WTC11 (cell line): ENCODE results near the gene SLC35A3. TPM values are rescaled to one million over a fixed set of nuclear protein-coding genes. Genes with fewer than 3 reads are reported as not detected.

Source experiments
- ATAC-seq: fragments of 200-7000 bp; cut with Tn5 transposase; 2 replicates; pipeline ENCODE4 v1.10.0; 2021; ENCODE audit warnings: mild to moderate bottlenecking, moderate library complexity
- CTCF ChIA-PET: fragments of 300-600 bp; sonication (Branson Sonifier 250); formaldehyde crosslinking; loops from one replicate; lab custom pipeline; 2021; ENCODE audit warnings: antibody characterized with exemption; lab: Charles Lee
- POLR2A ChIA-PET: fragments of 350-600 bp; sonication (Branson Sonifier 250); formaldehyde crosslinking; loops from one replicate; lab custom pipeline; 2021; ENCODE audit warnings: antibody characterized with exemption; lab: Charles Lee
- DNase-seq: peaks from one replicate; pipeline ENCODE4 v3.0.0; 2021; ENCODE audit warnings: low spot score
- H3K27ac Mint-ChIP-seq: 2 replicates; pipeline ENCODE4 v1.8.0; 2021; ENCODE audit warnings: mixed read lengths
- H3K27me3 Mint-ChIP-seq: 2 replicates; pipeline ENCODE4 v1.8.0; 2021; ENCODE audit warnings: low read depth, mild to moderate bottlenecking, moderate library complexity, mixed read lengths
- H3K36me3 Mint-ChIP-seq: 2 replicates; pipeline ENCODE4 v1.8.0; 2021; ENCODE audit warnings: mixed read lengths
- H3K4me1 Mint-ChIP-seq: 2 replicates; pipeline ENCODE4 v1.8.0; 2022; ENCODE audit warnings: mixed read lengths
- H3K4me3 Mint-ChIP-seq: 2 replicates; pipeline ENCODE4 v1.8.0; 2021; ENCODE audit warnings: mild to moderate bottlenecking, moderate library complexity, mixed read lengths
- H3K9me3 Mint-ChIP-seq: 2 replicates; pipeline ENCODE4 v1.8.0; 2021; ENCODE audit warnings: mixed read lengths
- CREM ChIP-seq: sonication (generic); formaldehyde crosslinking; IDR thresholded peaks from 2 replicates; pipeline ENCODE4 v1.8.1; 2022; ENCODE audit warnings: mild to moderate bottlenecking, missing genetic modification reagents, moderate library complexity
- ETV6 ChIP-seq: sonication (generic); formaldehyde crosslinking; IDR thresholded peaks from 2 replicates; pipeline ENCODE4 v1.8.1; 2022; ENCODE audit warnings: mild to moderate bottlenecking, missing genetic modification reagents
- FOXK1 ChIP-seq: sonication (generic); formaldehyde crosslinking; IDR thresholded peaks from 2 replicates; pipeline ENCODE4 v1.8.0; 2022; ENCODE audit warnings: mild to moderate bottlenecking, moderate library complexity, missing genetic modification reagents
- GTF2I ChIP-seq: fragments of 250-450 bp; sonication (Bioruptor Pico); conservative IDR thresholded peaks from 2 replicates; pipeline ENCODE4 v1.4.0; 2021; ENCODE audit warnings: mild to moderate bottlenecking
- NFATC4 ChIP-seq: fragments of 250-450 bp; sonication (Bioruptor Pico); IDR thresholded peaks from 2 replicates; pipeline ENCODE4 v1.9.0; 2021; ENCODE audit warnings: mild to moderate bottlenecking
- NR2C2 ChIP-seq: sonication (generic); formaldehyde crosslinking; IDR thresholded peaks from 2 replicates; pipeline ENCODE4 v1.8.0; 2022; ENCODE audit warnings: mild to moderate bottlenecking, missing genetic modification reagents
- TP53 ChIP-seq: sonication (generic); formaldehyde crosslinking; IDR thresholded peaks from 2 replicates; pipeline ENCODE4 v1.8.1; 2023; ENCODE audit warnings: mild to moderate bottlenecking, missing genetic modification reagents
- ZBTB21 ChIP-seq: sonication (generic); formaldehyde crosslinking; IDR thresholded peaks from 2 replicates; pipeline ENCODE4 v1.8.1; 2023; ENCODE audit warnings: mild to moderate bottlenecking, missing genetic modification reagents, borderline replicate concordance
- ZNF138 ChIP-seq: sonication (generic); formaldehyde crosslinking; conservative IDR thresholded peaks from 2 replicates; pipeline ENCODE4 v1.8.1; 2022; ENCODE audit warnings: mild to moderate bottlenecking, moderate library complexity, missing genetic modification reagents
- total RNA-seq: library from RNA; stranded (reverse); gene quantifications from 3 replicates; pipeline ENCODE4 v1.2.3, GENCODE V29; 2021
- TF ChIP-seq, protein P1 (sequence below): sonication (generic); formaldehyde crosslinking; IDR thresholded peaks from 2 replicates; pipeline ENCODE4 v1.8.1; 2022; ENCODE audit warnings: mild to moderate bottlenecking, moderate library complexity, missing genetic modification reagents
- TF ChIP-seq, protein P2 (sequence below): sonication (generic); formaldehyde crosslinking; IDR thresholded peaks from 2 replicates; pipeline ENCODE4 v1.8.1; 2023; ENCODE audit warnings: mild to moderate bottlenecking, missing genetic modification reagents, borderline replicate concordance
- TF ChIP-seq, protein P3 (sequence below): sonication (generic); formaldehyde crosslinking; IDR thresholded peaks from 2 replicates; pipeline ENCODE4 v1.8.0; 2022; ENCODE audit warnings: missing genetic modification reagents
- TF ChIP-seq, protein P4 (sequence below): fragments of 250-450 bp; sonication (Bioruptor Pico); IDR thresholded peaks from 2 replicates; pipeline ENCODE4 v1.9.0; 2021; ENCODE audit warnings: mild to moderate bottlenecking
- TF ChIP-seq, protein P5 (sequence below): sonication (generic); formaldehyde crosslinking; IDR thresholded peaks from 2 replicates; pipeline ENCODE4 v1.8.0; 2022; ENCODE audit warnings: mild to moderate bottlenecking, missing genetic modification reagents
- TF ChIP-seq, protein P6 (sequence below): sonication (generic); formaldehyde crosslinking; IDR thresholded peaks from 2 replicates; pipeline ENCODE4 v1.8.1; 2022; ENCODE audit warnings: low read depth, missing genetic modification reagents, borderline replicate concordance
- TF ChIP-seq, protein P7 (sequence below): sonication (generic); formaldehyde crosslinking; IDR thresholded peaks from 2 replicates; pipeline ENCODE4 v1.8.0; 2023; ENCODE audit warnings: missing genetic modification reagents
- TF ChIP-seq, protein P8 (sequence below): fragments of 250-450 bp; sonication (Bioruptor Pico); IDR thresholded peaks from 2 replicates; pipeline ENCODE4 v1.8.0; 2021; ENCODE audit warnings: mild to moderate bottlenecking
- TF ChIP-seq, protein P9 (sequence below): sonication (generic); formaldehyde crosslinking; IDR thresholded peaks from 2 replicates; pipeline ENCODE4 v1.8.0; 2023; ENCODE audit warnings: missing genetic modification reagents, mild to moderate bottlenecking, borderline replicate concordance

The SLC35A3 gene
- total RNA-seq, 1 experiment from 2014 or later = 14.5 TPM

DNA sequence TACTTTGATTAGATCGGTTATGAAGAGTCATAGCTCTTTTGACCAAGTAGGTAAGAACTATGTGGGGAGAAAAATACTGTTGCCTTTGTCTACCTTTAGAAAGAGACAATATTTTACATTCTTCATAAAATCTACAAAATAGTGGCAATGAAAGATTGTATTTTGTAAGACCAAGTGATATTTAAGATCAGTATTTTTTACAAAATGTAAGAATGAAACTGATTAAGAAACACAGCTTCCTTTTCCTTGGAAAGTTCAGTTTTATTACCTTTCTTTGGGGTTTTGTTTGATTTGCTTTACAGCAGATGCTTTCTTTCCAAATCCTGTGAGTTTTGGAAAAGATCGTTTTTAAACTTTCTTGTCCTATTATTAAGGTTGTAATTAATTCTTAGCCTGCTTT, 69.8 kb downstream of the SLC35A3 start (continued):
- TF ChIP-seq, protein P1, sequence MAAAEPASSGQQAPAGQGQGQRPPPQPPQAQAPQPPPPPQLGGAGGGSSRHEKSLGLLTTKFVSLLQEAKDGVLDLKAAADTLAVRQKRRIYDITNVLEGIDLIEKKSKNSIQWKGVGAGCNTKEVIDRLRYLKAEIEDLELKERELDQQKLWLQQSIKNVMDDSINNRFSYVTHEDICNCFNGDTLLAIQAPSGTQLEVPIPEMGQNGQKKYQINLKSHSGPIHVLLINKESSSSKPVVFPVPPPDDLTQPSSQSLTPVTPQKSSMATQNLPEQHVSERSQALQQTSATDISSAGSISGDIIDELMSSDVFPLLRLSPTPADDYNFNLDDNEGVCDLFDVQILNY (CRISPR knock-in tag) = no peak
- TF ChIP-seq, protein P2, sequence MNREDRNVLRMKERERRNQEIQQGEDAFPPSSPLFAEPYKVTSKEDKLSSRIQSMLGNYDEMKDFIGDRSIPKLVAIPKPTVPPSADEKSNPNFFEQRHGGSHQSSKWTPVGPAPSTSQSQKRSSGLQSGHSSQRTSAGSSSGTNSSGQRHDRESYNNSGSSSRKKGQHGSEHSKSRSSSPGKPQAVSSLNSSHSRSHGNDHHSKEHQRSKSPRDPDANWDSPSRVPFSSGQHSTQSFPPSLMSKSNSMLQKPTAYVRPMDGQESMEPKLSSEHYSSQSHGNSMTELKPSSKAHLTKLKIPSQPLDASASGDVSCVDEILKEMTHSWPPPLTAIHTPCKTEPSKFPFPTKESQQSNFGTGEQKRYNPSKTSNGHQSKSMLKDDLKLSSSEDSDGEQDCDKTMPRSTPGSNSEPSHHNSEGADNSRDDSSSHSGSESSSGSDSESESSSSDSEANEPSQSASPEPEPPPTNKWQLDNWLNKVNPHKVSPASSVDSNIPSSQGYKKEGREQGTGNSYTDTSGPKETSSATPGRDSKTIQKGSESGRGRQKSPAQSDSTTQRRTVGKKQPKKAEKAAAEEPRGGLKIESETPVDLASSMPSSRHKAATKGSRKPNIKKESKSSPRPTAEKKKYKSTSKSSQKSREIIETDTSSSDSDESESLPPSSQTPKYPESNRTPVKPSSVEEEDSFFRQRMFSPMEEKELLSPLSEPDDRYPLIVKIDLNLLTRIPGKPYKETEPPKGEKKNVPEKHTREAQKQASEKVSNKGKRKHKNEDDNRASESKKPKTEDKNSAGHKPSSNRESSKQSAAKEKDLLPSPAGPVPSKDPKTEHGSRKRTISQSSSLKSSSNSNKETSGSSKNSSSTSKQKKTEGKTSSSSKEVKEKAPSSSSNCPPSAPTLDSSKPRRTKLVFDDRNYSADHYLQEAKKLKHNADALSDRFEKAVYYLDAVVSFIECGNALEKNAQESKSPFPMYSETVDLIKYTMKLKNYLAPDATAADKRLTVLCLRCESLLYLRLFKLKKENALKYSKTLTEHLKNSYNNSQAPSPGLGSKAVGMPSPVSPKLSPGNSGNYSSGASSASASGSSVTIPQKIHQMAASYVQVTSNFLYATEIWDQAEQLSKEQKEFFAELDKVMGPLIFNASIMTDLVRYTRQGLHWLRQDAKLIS (CRISPR knock-in tag) = no peak
- TF ChIP-seq, protein P3, sequence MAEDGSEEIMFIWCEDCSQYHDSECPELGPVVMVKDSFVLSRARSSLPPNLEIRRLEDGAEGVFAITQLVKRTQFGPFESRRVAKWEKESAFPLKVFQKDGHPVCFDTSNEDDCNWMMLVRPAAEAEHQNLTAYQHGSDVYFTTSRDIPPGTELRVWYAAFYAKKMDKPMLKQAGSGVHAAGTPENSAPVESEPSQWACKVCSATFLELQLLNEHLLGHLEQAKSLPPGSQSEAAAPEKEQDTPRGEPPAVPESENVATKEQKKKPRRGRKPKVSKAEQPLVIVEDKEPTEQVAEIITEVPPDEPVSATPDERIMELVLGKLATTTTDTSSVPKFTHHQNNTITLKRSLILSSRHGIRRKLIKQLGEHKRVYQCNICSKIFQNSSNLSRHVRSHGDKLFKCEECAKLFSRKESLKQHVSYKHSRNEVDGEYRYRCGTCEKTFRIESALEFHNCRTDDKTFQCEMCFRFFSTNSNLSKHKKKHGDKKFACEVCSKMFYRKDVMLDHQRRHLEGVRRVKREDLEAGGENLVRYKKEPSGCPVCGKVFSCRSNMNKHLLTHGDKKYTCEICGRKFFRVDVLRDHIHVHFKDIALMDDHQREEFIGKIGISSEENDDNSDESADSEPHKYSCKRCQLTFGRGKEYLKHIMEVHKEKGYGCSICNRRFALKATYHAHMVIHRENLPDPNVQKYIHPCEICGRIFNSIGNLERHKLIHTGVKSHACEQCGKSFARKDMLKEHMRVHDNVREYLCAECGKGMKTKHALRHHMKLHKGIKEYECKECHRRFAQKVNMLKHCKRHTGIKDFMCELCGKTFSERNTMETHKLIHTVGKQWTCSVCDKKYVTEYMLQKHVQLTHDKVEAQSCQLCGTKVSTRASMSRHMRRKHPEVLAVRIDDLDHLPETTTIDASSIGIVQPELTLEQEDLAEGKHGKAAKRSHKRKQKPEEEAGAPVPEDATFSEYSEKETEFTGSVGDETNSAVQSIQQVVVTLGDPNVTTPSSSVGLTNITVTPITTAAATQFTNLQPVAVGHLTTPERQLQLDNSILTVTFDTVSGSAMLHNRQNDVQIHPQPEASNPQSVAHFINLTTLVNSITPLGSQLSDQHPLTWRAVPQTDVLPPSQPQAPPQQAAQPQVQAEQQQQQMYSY (CRISPR knock-in tag) = no peak
- TF ChIP-seq TP53 (CRISPR knock-in tag) (no peak), NR2C2 (CRISPR knock-in tag) (no peak), ZNF138 (CRISPR knock-in tag) (no peak), NFATC4 (CRISPR knock-in tag) (no peak), GTF2I (no peak)
- TF ChIP-seq, protein P4, sequence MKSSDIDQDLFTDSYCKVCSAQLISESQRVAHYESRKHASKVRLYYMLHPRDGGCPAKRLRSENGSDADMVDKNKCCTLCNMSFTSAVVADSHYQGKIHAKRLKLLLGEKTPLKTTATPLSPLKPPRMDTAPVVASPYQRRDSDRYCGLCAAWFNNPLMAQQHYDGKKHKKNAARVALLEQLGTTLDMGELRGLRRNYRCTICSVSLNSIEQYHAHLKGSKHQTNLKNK (CRISPR knock-in tag) = no peak
- TF ChIP-seq, protein P5, sequence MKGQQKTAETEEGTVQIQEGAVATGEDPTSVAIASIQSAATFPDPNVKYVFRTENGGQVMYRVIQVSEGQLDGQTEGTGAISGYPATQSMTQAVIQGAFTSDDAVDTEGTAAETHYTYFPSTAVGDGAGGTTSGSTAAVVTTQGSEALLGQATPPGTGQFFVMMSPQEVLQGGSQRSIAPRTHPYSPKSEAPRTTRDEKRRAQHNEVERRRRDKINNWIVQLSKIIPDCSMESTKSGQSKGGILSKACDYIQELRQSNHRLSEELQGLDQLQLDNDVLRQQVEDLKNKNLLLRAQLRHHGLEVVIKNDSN = no peak
- TF ChIP-seq, protein P6, sequence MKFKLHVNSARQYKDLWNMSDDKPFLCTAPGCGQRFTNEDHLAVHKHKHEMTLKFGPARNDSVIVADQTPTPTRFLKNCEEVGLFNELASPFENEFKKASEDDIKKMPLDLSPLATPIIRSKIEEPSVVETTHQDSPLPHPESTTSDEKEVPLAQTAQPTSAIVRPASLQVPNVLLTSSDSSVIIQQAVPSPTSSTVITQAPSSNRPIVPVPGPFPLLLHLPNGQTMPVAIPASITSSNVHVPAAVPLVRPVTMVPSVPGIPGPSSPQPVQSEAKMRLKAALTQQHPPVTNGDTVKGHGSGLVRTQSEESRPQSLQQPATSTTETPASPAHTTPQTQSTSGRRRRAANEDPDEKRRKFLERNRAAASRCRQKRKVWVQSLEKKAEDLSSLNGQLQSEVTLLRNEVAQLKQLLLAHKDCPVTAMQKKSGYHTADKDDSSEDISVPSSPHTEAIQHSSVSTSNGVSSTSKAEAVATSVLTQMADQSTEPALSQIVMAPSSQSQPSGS = no peak
- TF ChIP-seq, protein P7, sequence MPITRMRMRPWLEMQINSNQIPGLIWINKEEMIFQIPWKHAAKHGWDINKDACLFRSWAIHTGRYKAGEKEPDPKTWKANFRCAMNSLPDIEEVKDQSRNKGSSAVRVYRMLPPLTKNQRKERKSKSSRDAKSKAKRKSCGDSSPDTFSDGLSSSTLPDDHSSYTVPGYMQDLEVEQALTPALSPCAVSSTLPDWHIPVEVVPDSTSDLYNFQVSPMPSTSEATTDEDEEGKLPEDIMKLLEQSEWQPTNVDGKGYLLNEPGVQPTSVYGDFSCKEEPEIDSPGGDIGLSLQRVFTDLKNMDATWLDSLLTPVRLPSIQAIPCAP (CRISPR knock-in tag) = no peak

DNA sequence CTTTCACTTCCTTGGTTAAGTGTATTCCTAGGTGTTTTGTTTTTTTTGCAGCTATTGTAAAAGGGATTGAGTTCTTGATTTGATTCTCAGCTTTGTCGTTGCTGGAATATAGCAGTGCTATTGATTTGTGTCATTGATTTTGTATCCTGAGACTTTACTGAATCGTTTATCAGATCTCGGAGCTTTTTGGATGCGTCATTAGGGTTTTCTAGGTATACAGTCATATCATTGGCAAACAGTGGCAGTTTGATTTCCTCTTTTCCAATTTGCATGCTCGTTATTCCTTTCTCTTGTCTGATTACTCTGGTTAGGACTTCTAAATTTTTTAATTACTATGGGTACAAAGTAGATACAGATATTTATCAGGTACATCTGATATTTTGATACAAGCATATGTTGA, 75.4 kb downstream of the SLC35A3 start:
- H3K27ac Mint-ChIP-seq = peak overlapping the region; percentile 78; the same call in 1 of the 2 replicates
- H3K27me3 Mint-ChIP-seq = no peaks in the 10 kb centered on the region
- peaks cover 11% of the 10 kb centered on the region for H3K36me3 Mint-ChIP-seq
- H3K4me1 Mint-ChIP-seq = peaks cover 58% of the 10 kb centered on the region
- ChIA-PET POLR2A (no interaction called here), CTCF (no interaction called here)
- H3K9me3 Mint-ChIP-seq = peaks cover 9% of the 10 kb centered on the region
- DNase-seq (no peak), ATAC-seq (no peak)
- H3K4me3 Mint-ChIP-seq = no peak overlapping the region
- TF ChIP-seq, protein P8, sequence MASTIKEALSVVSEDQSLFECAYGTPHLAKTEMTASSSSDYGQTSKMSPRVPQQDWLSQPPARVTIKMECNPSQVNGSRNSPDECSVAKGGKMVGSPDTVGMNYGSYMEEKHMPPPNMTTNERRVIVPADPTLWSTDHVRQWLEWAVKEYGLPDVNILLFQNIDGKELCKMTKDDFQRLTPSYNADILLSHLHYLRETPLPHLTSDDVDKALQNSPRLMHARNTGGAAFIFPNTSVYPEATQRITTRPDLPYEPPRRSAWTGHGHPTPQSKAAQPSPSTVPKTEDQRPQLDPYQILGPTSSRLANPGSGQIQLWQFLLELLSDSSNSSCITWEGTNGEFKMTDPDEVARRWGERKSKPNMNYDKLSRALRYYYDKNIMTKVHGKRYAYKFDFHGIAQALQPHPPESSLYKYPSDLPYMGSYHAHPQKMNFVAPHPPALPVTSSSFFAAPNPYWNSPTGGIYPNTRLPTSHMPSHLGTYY (CRISPR knock-in tag) = no peak
- TF ChIP-seq ZBTB21 = no peak
- no peak for TF ChIP-seq ETV6 (CRISPR knock-in tag)
- no peak for TF ChIP-seq ZNF138 (CRISPR knock-in tag)
- TF ChIP-seq, protein P9, sequence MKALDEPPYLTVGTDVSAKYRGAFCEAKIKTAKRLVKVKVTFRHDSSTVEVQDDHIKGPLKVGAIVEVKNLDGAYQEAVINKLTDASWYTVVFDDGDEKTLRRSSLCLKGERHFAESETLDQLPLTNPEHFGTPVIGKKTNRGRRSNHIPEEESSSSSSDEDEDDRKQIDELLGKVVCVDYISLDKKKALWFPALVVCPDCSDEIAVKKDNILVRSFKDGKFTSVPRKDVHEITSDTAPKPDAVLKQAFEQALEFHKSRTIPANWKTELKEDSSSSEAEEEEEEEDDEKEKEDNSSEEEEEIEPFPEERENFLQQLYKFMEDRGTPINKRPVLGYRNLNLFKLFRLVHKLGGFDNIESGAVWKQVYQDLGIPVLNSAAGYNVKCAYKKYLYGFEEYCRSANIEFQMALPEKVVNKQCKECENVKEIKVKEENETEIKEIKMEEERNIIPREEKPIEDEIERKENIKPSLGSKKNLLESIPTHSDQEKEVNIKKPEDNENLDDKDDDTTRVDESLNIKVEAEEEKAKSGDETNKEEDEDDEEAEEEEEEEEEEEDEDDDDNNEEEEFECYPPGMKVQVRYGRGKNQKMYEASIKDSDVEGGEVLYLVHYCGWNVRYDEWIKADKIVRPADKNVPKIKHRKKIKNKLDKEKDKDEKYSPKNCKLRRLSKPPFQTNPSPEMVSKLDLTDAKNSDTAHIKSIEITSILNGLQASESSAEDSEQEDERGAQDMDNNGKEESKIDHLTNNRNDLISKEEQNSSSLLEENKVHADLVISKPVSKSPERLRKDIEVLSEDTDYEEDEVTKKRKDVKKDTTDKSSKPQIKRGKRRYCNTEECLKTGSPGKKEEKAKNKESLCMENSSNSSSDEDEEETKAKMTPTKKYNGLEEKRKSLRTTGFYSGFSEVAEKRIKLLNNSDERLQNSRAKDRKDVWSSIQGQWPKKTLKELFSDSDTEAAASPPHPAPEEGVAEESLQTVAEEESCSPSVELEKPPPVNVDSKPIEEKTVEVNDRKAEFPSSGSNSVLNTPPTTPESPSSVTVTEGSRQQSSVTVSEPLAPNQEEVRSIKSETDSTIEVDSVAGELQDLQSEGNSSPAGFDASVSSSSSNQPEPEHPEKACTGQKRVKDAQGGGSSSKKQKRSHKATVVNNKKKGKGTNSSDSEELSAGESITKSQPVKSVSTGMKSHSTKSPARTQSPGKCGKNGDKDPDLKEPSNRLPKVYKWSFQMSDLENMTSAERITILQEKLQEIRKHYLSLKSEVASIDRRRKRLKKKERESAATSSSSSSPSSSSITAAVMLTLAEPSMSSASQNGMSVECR (CRISPR knock-in tag) = no peak
- TF ChIP-seq FOXK1 = no peak
- no peak for TF ChIP-seq CREM (CRISPR knock-in tag)
